ENCODE data around the gene TTN.

Gene TTN

DNA sequence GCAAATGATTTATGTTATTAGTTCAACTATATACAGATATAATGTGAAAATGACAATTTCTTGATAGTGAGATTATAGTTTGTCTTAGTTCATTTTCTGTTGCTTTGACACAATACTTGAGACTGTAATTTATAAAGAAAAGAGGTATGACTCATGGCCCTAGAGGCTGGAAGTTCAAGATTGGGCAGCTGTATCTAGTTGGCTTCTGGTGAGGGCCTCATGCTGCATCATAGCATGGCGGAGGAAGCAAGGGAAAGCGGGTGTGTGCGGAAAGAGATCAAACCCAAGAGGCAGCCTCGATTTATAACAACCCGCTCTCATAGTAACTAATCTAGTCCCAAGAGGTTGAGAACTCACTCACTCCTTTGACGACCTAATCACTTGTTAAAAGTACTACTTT lies 315.6 kb downstream of the TTN start:
- DNase-seq (ENCODE audit: low read depth), result no peak

DNA sequence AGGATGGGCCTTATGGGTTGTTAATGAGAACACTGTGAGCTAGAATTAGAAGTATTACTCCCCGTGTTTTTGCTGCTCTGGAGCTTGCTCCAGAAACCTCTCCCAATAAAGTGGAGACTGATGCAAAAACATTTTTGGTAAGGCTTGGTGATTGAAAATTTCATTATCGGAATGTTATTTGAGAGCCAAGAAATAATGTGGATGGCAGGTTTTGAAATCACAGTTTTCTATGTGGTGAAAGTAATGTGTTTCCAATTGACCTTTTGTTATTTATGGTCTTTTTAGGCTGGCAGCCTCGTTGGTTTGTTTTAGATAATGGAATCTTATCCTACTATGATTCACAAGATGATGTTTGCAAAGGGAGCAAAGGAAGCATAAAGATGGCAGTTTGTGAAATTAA lies 321.9 kb downstream of the TTN start:
- no peak for DNase-seq (ENCODE audit: low read depth)

- no peak for DNase-seq (ENCODE audit: low read depth)
Measured at GRCh38 chr2:178484245-178485041, 322.8 kb downstream of the TTN start.

GRCh38 chr2:178482437-178482836 lies 324.8 kb downstream of the TTN start:
- no peak for DNase-seq (ENCODE audit: low read depth)

DNA sequence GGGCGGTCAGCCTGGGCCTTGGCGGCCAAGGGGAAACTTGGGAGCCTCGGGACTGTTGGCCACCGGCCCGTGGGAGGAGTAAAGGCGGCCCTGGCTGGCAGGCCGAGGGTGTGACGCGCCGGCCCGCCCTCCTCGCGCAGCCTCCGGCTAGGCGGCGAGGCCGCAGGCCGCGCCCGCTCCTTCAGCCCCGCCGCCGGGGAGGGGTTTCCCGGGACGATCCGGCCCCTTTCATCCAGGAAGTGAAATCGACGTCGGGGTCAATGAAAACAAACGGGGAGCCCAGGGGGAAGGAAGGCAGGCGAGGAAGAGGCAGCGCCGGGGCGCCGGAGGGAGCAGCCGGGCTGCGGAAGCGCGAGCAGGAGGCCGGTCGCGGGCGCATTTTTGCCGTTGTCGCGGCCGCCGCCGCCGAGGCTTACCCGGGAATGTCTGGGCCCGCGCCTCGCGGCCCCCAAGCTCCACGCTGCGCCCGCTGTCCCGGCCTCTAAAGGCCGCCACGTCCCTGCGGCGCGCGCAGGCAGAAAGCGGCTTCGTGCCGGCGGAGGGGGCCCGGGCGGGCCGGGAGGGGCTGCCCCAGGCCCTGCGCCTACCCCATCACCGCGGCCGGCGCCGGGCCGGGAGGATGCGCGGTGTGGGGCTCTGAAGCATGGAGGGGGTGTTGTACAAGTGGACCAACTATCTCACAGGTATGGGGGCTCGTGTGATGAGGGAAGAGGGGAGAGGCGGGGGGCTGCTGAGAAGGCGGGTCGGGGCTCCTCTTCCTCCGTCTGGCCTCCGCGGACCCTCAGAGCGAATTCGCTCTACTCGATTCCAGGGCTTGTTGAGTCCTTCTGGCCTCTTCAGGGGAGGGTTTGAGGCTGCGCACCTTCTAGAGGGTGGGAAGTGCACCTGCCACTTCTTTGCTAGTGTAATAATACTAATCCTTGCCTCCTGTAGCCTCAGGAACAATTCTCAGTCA lies 326.7 kb downstream of the TTN start, which contains the start of gene PLEKHA3:
TSS of gene PLEKHA3 (plus strand) at position 231 of the 955 bp plus-strand sequence. CDS start at position 644, 413 bp downstream.
- peak; percentile 91 for DNase-seq (ENCODE audit: low read depth)

- DNase-seq (ENCODE audit: low read depth), result no peak
Measured at GRCh38 chr2:178479758-178480226, 327.4 kb downstream of the TTN start.

DNA sequence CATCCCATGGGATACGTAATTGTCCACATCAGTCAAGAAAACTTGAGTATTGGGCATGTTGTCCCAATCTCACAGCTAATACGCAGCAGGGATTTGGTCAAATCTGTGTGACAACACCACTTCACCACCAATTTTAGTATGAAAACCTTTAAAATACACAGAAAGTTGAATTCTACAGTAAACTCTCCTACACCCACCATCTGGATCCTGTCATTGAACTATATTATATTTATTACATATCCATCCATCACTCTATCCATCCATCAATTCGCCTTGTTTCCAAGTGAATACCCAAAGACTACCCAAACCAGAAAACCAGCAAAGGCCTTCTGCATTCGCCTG lies 328.0 kb downstream of the TTN start:
- no peak for DNase-seq (ENCODE audit: low read depth)

GRCh38 chr2:178478439-178479274 lies 328.6 kb downstream of the TTN start, which contains the start of gene FKBP7:
Gene FKBP7 (minus strand): TSS chr2:178478600. CDS start chr2:178478499, 101 bp downstream.
- peak; percentile 67 for DNase-seq (ENCODE audit: low read depth)

DNA sequence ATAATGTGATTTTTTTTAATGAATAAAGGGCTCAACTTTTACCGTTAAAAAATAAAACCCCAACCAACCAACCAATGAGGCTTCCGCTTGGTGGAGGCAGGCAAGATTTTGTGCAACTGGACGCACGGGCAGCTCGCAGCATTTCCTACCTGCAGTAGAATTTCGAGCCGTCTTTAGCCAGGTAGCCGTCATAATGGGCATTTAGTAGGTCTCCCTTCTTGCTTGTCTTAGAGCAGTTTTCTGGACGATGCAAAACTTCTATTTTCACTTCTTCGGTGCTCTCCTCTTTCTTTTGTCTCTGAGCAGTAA lies 329.1 kb downstream of the TTN start:
- no peak for DNase-seq (ENCODE audit: low read depth)

DNA sequence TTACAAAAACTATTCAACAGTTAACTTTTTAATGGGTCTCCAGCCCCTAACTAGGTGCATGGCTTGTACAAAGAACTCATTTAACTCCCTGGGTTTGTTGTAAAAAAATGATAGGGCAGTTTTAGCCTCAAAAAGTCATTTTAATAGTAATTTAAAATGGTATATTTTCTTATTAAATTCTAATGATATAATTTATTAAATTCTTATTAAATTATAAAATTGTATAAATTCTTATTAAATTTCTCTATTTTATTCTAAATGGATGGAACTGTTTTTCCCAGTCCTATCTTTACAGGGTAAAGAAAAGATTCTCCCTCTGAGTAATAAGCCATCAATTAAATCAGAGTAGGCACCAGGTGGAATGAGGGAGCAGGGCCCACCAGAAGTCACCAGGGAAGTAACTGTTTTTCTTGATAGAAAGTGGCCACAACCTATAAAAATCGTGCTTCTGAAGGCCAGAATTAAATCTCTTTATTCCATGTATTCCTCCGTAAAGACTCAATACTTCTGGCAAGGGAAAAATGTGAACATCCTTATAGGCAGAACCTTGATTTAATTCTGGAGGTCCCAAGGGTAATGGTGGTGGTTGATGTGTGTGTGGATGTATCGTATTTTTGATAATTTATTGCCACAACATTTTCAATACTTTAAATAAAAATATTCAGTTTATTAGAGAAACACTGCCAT lies 329.6 kb downstream of the TTN start:
- no peak for DNase-seq (ENCODE audit: low read depth)

- DNase-seq (ENCODE audit: low read depth), result no peak
Measured at GRCh38 chr2:178476477-178476876, 330.7 kb downstream of the TTN start.
